OCI-LY7 (cell line): ENCODE results near the gene INPP5A. TPM values are rescaled to one million over a fixed set of nuclear protein-coding genes. Genes with fewer than 3 reads are reported as not detected.

Source experiments
- BruUV-seq: library from RNA; stranded (reverse); fragments of 400-500 nt; replicated peaks from 2 replicates; lab custom pipeline; 2021; lab: Mats Ljungman, UMichigan
- CTCF ChIA-PET: fragments of 300-600 bp; sonication (Branson Sonifier 250); formaldehyde crosslinking; loops from one replicate; lab custom pipeline; 2022; ENCODE audit warnings: antibody characterized with exemption; ENCODE audit not compliant: unreplicated experiment; lab: Charles Lee
- POLR2A ChIA-PET: fragments of 300-600 bp; sonication (Branson Sonifier 250); formaldehyde crosslinking; loops from one replicate; lab custom pipeline; 2022; ENCODE audit warnings: antibody characterized with exemption; lab: Charles Lee
- DNase-seq: peaks from one replicate; pipeline ENCODE4 v3.0.0-alpha.2; 2015; ENCODE audit warnings: low spot score
- H2AFZ ChIP-seq: fragments of 200-600 bp; sonication (generic), shearing (Covaris generic); 2 replicates; pipeline ENCODE4 v1.6.1; 2014; ENCODE audit warnings: mild to moderate bottlenecking, antibody characterized with exemption, low read length, moderate library complexity
- H3K27ac ChIP-seq: fragments of 200-600 bp; sonication (generic); 2 replicates; pipeline ENCODE4 v1.5.1; 2014; ENCODE audit warnings: mixed run types, low read depth, mild to moderate bottlenecking, moderate library complexity, low read length, inconsistent platforms; ENCODE audit not compliant: poor library complexity, severe bottlenecking
- H3K36me3 ChIP-seq: fragments of 200-600 bp; sonication (generic); 2 replicates; pipeline ENCODE4 v1.6.1; 2014; ENCODE audit warnings: mild to moderate bottlenecking, antibody characterized with exemption, low read length, moderate library complexity, mixed read lengths; ENCODE audit not compliant: insufficient read depth
- H3K4me1 ChIP-seq: fragments of 200-600 bp; sonication (generic); 2 replicates; pipeline ENCODE4 v1.5.1; 2014; ENCODE audit warnings: mild to moderate bottlenecking, low read length; ENCODE audit not compliant: insufficient read depth, poor library complexity, severe bottlenecking
- H3K4me2 ChIP-seq: fragments of 200-600 bp; sonication (generic); 2 replicates; pipeline ENCODE4 v1.6.1; 2014; ENCODE audit warnings: mild to moderate bottlenecking, low read length
- H3K4me3 ChIP-seq: fragments of 200-600 bp; sonication (generic); 2 replicates; pipeline ENCODE4 v1.5.1; 2014; ENCODE audit warnings: mild to moderate bottlenecking, low read depth, low read length; ENCODE audit not compliant: poor library complexity, severe bottlenecking
- H3K79me2 ChIP-seq: fragments of 200-600 bp; sonication (generic); 2 replicates; pipeline ENCODE4 v1.6.1; 2016; ENCODE audit warnings: low read depth, mild to moderate bottlenecking, low read length, moderate library complexity, mixed read lengths; ENCODE audit not compliant: insufficient read depth
- H3K9me2 ChIP-seq: fragments of 200-600 bp; sonication (generic); 2 replicates; pipeline ENCODE4 v1.6.1; 2016; ENCODE audit warnings: mild to moderate bottlenecking, low read length, mixed read lengths; ENCODE audit not compliant: insufficient read depth
- H3K9me3 ChIP-seq: fragments of 200-600 bp; sonication (generic); 2 replicates; pipeline ENCODE4 v1.6.1; 2014; ENCODE audit warnings: mild to moderate bottlenecking, mixed run types, low read length, mixed read lengths
- H4K20me1 ChIP-seq: fragments of 200-600 bp; sonication (generic); 2 replicates; pipeline ENCODE4 v1.6.1; 2014; ENCODE audit warnings: mild to moderate bottlenecking, antibody characterized with exemption, low read length, moderate library complexity, mixed read lengths; ENCODE audit not compliant: insufficient read depth
- EZH2phosphoT487 ChIP-seq: fragments of 200-600 bp; sonication (generic); IDR thresholded peaks from 2 replicates; pipeline ENCODE4 v1.6.1; 2018; ENCODE audit warnings: low read depth, borderline replicate concordance, mild to moderate bottlenecking, mixed run types, antibody characterized with exemption, low read length, moderate library complexity, mixed read lengths
- intact Hi-C: fragments of 100-400 bp; cut with micrococcal nuclease; formaldehyde crosslinking; loops from one replicate; pipeline ENCODE4 v1.10.0; 2022; ENCODE audit not compliant: unreplicated experiment
- total RNA-seq, 2 experiments: library from RNA; depleted of rRNA in 1 of 2; stranded (reverse); fragments of >200 nt in 1 of 2; shearing (Covaris generic) in 1 of 2; gene quantifications; 2 replicates each; pipeline ENCODE4 v1.2.3, GENCODE V29; 2014 to 2022
- TF ChIP-seq, protein P1 (sequence below): fragments of 200-600 bp; sonication (generic); conservative IDR thresholded peaks from 2 replicates; pipeline ENCODE4 v1.5.1; 2014; ENCODE audit warnings: mild to moderate bottlenecking, antibody characterized with exemption, low read length, moderate library complexity, mixed read lengths

The INPP5A gene
- total RNA-seq, 2 experiments from 2014 or later, result 14.5 to 18.4 TPM

DNA sequence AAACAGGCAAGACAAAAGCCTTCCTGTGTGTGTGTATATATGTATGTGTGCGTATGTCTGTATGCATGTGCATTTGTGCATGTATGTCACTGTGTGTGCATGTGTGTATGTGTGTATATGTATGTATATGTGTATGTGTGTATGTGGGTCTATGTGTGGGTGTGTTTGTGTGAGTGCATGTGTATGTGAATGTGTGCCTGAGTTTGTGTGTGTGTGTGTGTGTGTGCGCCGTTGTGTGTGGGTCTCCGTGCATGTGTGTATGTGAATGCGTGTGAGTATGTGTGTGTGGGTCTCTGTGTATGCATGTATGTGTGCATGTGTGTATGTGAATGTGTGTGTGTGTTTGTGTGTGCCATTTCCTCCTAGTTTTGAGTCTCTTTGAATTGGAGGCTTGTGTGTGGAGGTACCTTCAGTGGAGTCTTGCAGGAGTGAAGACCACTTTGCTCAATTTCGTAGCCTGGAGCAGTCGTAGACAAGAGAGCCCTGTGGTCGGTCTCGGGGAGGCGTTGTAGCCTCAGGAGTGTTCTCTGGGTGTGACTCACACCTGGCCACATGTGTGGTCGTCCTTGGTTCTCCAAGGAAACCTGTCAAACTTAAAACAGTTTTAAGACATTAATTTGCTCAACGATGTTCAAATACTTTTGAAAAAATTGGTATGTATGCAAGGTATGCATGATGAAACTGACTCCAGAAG lies 28.1 kb downstream of the INPP5A start:
- H3K36me3 ChIP-seq, result no peaks in the 10 kb centered on the region
- ChIA-PET CTCF (no interaction called here), POLR2A (interaction anchor here (0.6 kb wide), 1 partner anchor 85 kb away, joined by 4 read pairs; no protein-coding TSS in a partner anchor)
- no peaks in the 10 kb centered on the region for H3K9me2 ChIP-seq
- intact Hi-C loops, result no loop called here
- no peaks in the 10 kb centered on the region for H3K9me3 ChIP-seq
- peaks cover 22% of the 10 kb centered on the region for H3K4me1 ChIP-seq
- TF ChIP-seq, protein P1, sequence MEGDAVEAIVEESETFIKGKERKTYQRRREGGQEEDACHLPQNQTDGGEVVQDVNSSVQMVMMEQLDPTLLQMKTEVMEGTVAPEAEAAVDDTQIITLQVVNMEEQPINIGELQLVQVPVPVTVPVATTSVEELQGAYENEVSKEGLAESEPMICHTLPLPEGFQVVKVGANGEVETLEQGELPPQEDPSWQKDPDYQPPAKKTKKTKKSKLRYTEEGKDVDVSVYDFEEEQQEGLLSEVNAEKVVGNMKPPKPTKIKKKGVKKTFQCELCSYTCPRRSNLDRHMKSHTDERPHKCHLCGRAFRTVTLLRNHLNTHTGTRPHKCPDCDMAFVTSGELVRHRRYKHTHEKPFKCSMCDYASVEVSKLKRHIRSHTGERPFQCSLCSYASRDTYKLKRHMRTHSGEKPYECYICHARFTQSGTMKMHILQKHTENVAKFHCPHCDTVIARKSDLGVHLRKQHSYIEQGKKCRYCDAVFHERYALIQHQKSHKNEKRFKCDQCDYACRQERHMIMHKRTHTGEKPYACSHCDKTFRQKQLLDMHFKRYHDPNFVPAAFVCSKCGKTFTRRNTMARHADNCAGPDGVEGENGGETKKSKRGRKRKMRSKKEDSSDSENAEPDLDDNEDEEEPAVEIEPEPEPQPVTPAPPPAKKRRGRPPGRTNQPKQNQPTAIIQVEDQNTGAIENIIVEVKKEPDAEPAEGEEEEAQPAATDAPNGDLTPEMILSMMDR, result no peak
- TF ChIP-seq EZH2phosphoT487, result no peak
- no peak overlapping the region for H2AFZ ChIP-seq
- H3K4me3 ChIP-seq, result no peak overlapping the region
- H4K20me1 ChIP-seq, result no peaks in the 10 kb centered on the region
- peaks cover 12% of the 10 kb centered on the region; the same call in 1 of the 2 replicates for H3K79me2 ChIP-seq
- no peak overlapping the region for H3K4me2 ChIP-seq
- no peak for DNase-seq
- no peak overlapping the region for H3K27ac ChIP-seq
- BruUV-seq, result no TSS peak

DNA sequence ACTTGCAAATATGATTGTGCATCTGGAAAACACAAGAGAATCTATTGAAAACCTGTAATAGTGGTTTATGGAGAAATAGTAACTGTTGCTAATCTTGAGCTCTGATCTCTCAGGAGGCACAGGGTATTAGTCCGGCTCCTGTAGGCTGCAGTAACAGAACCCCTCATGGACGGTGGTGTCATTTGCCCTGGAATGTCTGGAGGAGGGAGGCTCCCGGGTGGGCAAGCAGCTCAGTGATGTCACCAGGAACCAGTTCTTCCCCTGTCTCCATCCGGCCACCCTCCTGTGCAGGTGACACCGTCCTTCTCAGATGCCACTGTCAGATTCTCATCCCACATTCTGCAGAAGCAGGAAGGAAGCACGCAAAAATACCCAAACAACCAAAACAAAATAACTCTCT lies 29.3 kb downstream of the INPP5A start:
- no TSS peak for BruUV-seq
- intact Hi-C loops, result no loop called here
- ChIA-PET POLR2A (interaction anchor here (0.7 to 1.1 kb wide), 2 partner anchors 28 to 121 kb away, joined by 3 read pairs; no protein-coding TSS in a partner anchor), CTCF (no interaction called here)
- TF ChIP-seq, protein P1, result no peak
- TF ChIP-seq EZH2phosphoT487, result no peak
- no peak overlapping the region for H3K4me3 ChIP-seq
- no peaks in the 10 kb centered on the region for H3K9me2 ChIP-seq
- H3K9me3 ChIP-seq, result no peaks in the 10 kb centered on the region
- H3K27ac ChIP-seq, result no peak overlapping the region
- no peaks in the 10 kb centered on the region for H3K79me2 ChIP-seq
- no peak overlapping the region for H3K4me2 ChIP-seq
- no peak for DNase-seq
- H2AFZ ChIP-seq, result no peak overlapping the region
- no peaks in the 10 kb centered on the region for H3K36me3 ChIP-seq
- no peaks in the 10 kb centered on the region for H4K20me1 ChIP-seq
- peaks cover 22% of the 10 kb centered on the region for H3K4me1 ChIP-seq

DNA sequence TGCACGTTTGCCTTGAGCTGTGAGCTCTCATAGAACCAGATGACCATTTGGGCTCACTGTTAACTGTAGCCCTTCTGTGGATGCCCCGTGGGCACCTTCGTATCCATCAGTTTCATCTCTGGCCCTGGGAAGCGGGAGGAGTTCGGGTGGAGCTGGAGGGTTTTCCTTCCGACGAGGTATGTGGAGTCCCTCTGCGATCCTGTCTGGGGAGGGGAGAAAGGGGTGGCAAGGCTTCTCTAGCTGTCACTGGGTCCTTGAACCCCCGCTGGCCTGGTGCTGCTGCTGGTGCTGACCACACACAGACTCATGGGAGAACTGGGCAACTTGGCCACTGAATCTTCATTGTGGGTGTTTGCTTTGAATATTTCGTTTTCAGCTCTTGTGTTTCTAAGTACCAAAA lies 32.7 kb downstream of the INPP5A start:
- Histone ChIP-seq H3K27ac (peak overlapping the region; percentile 86), H3K9me2 (no peaks in the 10 kb centered on the region), H3K4me3 (peak overlapping the region; percentile 55), H2AFZ (peak overlapping the region; percentile 68; the same call in 1 of the 2 replicates), H3K4me2 (peak overlapping the region; percentile 85), H3K4me1 (peaks cover 30% of the 10 kb centered on the region), H3K79me2 (no peaks in the 10 kb centered on the region), H4K20me1 (no peaks in the 10 kb centered on the region), H3K9me3 (no peaks in the 10 kb centered on the region), H3K36me3 (no peaks in the 10 kb centered on the region)
- DNase-seq, result no peak
- TF ChIP-seq, protein P1, result no peak
- TF ChIP-seq EZH2phosphoT487, result no peak
- CTCF ChIA-PET, result no interaction called here
- BruUV-seq, result no TSS peak
- POLR2A ChIA-PET, result interaction anchor here (1.2 to 2.8 kb wide), 4 partner anchors 9 to 19 kb away, joined by 3 to 16 read pairs (median 6); no protein-coding TSS in a partner anchor
- intact Hi-C loops, result loop anchor here (2.0 to 5.0 kb wide), 3 partner anchors 13 to 113 kb away; no protein-coding TSS in a partner anchor
